HK-2 (cell line): ENCODE measurements around the gene PCDHGA7.
"Not testable (repeated sequence)": the region's sequence is repeated elsewhere in the genome, so short reads cannot be mapped to it uniquely, and the experiment has no call there.

ENCODE experiments used
- DNase-seq: peaks from one replicate; pipeline ENCODE4 v3.0.0-alpha.2; 2018; ENCODE audit not compliant: unreplicated experiment

PCDHGA7 gene

DNA sequence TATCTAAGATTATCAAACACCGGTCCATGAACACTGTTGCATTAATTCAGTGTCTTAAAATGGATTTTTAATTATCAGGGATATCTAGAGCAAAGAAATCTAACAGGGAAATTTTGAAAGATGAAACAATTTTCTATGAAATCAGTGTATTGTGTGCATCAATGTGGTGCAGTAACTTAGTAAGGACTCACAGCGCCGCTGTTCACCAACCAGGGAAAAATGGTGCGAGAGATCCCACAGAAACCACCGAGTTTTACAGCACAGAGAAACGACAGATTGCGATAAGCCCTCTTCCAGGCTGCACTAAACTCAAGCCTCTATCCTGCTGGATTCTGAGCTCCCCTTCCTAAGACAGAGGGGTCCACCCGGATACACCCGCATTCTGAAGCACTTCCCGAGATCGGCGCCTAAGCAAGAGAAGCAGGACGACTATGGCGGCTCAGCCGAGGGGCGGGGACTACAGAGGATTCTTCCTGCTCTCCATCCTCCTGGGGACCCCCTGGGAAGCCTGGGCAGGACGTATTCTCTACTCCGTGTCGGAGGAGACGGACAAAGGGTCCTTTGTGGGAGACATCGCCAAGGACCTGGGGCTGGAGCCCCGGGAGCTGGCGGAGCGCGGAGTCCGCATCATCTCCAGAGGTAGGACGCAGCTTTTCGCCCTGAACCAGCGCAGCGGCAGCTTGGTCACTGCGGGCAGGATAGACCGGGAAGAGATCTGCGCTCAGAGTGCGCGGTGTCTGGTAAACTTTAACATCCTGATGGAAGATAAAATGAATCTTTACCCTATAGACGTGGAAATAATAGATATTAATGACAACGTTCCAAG lies at the start of gene PCDHGA7:
PCDHGA7 (plus strand) TSS at position 274 of the 826 bp plus-strand sequence; CDS start at position 432, 158 bp downstream.
- peak; percentile 28 for DNase-seq

GRCh38 chr5:141338538-141339306 lies 43.8 kb upstream of the PCDHGA7 start, which contains the start of gene PCDHGA2:
Gene PCDHGA2, plus strand, starts transcription at chr5:141338760.
- no peak for DNase-seq

GRCh38 chr5:141340781-141341354 lies 41.7 kb upstream of the PCDHGA7 start:
- DNase-seq: not testable (repeated sequence)

DNA sequence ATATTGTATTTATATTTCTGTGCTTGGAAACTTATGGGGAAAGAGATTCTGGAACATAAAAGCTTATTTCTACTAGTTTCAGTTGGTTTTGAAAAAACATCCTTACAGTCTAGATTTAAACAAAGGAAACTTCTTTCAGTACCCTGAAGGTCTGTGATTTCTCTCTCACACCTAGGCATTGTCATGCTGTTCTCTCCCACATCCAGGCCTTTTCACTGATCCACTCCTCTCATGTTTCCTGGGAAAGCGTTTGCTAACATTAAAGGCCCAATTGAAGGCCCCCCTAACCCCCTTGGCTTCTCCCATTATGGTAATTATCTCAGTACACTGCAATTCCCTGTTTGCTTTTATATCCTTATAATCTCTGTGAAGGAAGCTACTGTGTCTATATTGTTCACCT lies 39.8 kb upstream of the PCDHGA7 start:
- DNase-seq: no peak

- DNase-seq: no peak
Measured at GRCh38 chr5:141343242-141343952, 39.1 kb upstream of the PCDHGA7 start, which contains the start of gene PCDHGA3. Gene PCDHGA3, plus strand, starts transcription at chr5:141343829. Its CDS starts 205 bp downstream, at chr5:141344034.

DNA sequence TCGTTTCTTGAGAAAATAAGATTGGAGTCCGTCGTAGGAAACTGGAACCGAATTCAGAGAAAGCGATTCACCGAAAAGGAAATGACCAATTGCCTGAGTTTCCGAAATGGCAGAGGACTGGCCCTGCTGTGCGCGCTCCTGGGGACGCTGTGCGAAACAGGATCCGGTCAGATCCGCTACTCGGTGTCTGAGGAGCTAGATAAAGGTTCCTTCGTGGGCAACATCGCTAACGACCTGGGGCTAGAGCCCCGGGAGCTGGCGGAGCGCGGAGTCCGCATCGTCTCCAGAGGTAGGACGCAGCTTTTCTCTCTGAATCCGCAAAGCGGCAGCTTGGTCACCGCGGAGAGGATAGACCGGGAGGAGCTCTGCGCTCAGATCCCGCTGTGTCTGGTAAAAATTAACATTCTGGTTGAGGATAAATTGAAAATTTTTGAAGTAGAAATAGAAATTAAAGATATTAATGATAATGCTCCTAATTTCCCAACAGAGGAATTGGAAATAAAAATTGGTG lies 38.5 kb upstream of the PCDHGA7 start:
- no peak for DNase-seq

GRCh38 chr5:141345327-141345726 lies 37.2 kb upstream of the PCDHGA7 start:
- DNase-seq: no peak

DNA sequence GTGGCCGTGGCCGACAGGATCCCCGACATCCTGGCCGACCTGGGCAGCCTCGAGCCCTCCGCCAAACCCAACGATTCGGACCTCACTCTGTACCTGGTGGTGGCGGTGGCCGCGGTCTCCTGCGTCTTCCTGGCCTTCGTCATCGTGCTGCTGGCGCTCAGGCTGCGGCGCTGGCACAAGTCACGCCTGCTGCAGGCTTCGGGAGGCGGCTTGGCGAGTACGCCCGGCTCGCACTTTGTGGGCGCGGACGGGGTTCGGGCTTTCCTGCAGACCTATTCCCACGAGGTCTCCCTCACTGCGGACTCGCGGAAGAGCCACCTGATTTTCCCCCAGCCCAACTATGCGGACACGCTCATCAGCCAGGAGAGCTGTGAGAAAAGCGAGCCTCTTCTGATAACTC lies 36.5 kb upstream of the PCDHGA7 start:
- not testable (repeated sequence) for DNase-seq

DNA sequence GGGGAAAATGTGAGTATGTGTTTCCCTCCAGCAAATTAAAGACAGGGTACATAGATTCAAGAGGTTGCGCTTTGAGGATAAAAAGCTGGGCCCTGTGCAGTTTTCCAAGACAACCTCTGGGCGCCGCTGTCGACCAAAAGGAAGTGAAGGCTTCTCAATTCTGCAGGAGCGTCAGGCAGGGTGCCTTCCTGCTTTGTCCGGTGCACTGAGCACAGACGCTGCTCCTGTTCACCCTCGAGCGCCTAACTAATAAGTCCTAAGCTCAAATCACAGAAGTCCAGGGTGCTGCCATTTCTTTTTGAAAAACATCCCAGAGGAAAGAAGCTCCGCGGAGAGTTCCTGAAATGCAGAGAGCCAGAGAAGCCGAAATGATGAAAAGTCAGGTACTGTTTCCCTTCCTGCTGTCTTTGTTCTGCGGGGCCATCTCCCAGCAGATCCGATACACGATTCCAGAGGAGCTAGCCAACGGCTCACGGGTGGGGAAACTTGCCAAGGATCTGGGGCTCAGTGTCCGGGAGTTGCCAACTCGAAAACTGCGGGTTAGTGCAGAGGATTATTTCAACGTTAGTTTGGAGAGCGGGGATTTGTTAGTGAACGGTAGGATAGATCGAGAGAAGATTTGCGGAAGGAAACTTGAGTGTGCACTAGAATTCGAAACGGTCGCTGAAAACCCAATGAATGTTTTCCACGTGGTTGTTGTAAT lies 32.5 kb upstream of the PCDHGA7 start, which contains the start of gene PCDHGB1:
PCDHGB1 (plus strand) TSS at position 183 of the 703 bp plus-strand sequence; CDS start at position 345, 162 bp downstream.
- peak; percentile 10 for DNase-seq

DNA sequence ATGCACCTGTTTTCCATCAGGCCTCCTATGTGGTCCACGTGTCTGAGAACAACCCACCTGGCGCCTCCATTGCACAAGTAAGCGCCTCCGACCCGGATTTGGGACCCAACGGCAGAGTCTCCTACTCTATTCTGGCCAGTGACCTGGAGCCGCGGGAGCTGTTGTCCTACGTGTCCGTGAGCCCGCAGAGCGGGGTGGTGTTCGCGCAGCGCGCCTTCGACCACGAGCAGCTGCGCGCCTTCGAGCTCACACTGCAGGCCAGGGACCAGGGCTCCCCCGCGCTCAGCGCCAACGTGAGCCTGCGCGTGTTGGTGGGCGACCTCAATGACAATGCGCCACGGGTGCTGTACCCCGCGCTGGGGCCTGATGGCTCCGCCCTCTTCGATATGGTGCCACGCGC lies 31.0 kb upstream of the PCDHGA7 start:
- DNase-seq: no peak

DNA sequence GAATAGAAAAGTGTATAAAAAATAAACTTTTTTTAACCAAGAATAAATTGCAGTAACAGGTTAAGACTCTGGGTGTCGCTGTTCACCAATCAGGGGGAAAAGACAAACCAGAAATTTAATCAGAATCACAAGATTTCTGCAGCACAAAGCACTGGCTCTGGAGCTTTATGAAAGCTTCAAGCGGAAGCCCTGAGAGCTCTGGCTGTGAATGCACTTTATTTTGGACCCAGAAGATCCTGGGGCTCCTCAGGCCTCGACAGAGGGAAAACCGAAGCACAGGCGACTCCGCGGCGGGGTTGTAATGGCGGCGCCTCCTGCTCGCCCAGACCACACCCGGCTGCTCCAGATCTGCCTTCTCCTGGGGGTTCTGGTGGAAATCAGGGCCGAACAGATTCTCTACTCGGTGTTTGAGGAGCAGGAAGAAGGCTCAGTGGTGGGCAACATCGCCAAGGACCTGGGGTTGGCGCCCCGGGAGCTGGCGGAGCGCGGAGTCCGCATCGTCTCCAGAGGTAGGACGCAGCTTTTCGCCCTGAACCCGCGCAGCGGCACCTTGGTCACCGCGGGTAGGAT lies 27.6 kb upstream of the PCDHGA7 start, which contains the start of gene PCDHGA4:
PCDHGA4 (plus strand) TSS at position 122 of the 570 bp plus-strand sequence; CDS start at position 209, 87 bp downstream.
- no peak for DNase-seq

- no peak for DNase-seq
Measured at GRCh38 chr5:141355641-141356040, 26.9 kb upstream of the PCDHGA7 start.

- no peak for DNase-seq
Measured at GRCh38 chr5:141356133-141356532, 26.4 kb upstream of the PCDHGA7 start.

DNA sequence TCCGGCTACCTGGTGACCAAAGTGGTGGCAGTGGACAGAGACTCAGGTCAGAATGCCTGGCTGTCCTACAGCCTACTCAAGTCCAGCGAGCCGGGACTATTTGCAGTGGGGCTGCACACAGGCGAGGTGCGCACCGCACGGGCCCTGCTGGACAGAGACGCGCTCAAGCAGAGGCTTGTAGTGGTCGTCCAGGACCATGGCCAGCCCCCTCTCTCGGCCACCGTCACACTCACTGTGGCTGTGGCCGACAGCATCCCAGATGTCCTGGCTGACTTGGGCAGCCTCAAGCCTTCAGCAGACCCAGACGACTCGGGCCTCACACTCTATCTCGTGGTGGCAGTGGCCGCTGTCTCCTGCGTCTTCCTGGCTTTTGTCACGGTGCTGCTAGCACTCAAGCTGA lies 25.6 kb upstream of the PCDHGA7 start:
- DNase-seq: no peak

DNA sequence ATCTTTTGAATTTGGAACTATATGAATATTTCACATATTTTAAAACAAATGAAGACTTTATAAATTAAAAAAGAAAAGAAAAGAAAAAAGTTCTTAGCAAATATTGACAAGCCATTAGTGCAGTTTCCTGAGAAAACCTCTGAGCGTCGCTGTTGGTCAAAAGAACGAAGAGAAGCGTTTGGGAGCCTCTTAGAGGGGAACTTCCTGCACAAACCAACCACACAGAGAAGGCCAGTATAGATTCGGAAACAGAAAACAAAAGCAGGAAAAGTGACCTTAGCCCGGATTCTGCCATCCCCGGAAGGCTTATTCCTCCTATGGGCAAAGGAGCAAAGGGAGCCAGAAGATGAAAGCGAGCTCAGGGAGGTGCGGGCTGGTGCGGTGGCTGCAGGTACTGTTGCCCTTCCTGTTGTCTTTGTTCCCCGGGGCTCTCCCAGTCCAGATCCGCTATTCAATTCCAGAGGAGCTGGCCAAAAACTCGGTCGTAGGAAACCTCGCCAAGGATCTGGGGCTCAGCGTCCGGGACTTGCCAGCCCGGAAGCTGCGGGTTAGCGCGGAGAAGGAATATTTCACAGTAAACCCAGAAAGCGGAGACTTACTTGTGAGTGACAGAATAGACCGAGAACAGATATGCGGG lies 22.6 kb upstream of the PCDHGA7 start, which contains the start of gene PCDHGB2:
PCDHGB2 (plus strand) TSS at position 205 of the 637 bp plus-strand sequence; CDS start at position 347, 142 bp downstream.
- no peak for DNase-seq

DNA sequence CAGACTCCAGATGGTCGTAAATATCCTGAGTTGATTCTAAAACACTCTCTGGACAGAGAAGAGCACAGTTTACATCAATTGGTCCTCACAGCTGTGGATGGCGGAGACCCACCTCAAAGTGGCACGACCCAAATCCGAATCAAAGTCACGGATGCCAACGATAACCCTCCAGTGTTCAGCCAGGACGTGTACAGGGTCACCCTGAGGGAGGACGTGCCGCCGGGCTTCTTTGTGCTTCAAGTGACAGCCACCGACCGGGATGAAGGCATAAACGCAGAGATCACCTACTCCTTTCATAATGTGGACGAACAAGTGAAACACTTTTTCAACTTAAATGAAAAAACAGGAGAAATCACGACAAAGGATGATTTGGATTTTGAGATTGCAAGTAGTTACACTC lies 21.9 kb upstream of the PCDHGA7 start:
- no peak for DNase-seq

DNA sequence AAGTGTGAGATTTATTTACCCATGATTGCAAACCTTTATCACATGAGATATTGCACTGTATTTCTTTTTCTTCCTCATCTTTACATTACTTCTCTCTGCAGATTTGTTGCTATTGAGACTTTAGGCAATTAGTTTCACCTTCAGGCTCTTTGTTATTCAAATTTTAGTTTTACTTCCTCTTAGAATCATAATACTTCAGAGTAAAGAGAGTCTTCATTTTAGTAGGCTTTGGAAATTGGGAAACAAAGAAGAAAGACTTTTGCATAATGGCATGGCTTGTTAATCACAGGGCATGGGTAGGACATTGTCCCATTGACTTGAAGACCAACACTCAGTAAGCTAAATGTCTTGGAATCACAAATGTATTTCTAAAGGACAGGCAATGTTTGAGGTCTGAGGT lies 19.8 kb upstream of the PCDHGA7 start:
- no peak for DNase-seq

- no peak for DNase-seq
Measured at GRCh38 chr5:141363952-141364660, 18.4 kb upstream of the PCDHGA7 start, which contains the start of gene PCDHGA5. Gene PCDHGA5, plus strand, starts transcription at chr5:141364162. Its CDS starts 169 bp downstream, at chr5:141364331.
